ENCODE results near the gene UBE2Q1.

The UBE2Q1 gene

DNA sequence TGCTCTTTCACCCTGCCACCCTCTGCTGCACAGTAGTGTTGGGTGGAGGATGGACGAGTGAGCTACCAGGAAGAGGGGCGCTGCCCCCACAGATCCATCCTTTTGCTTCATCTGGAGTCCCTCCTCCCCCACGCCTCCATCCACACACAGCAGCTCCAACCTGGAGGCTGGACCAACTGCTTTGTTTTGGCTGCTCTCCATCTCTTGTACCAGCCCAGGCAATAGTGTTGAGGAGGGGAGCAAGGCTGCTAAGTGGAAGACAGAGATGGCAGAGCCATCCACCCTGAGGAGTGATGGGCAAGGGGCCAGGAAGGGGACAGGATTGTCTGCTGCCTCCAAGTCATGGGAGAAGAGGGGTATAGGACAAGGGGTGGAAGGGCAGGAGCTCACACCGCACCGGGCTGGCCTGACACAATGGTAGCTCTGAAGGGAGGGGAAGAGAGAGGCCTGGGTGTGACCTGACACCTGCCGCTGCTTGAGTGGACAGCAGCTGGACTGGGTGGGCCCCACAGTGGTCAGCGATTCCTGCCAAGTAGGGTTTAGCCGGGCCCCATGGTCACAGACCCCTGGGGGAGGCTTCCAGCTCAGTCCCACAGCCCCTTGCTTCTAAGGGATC is 17.6 kb upstream of the UBE2Q1 start:
- no peak for DNase-seq

DNA sequence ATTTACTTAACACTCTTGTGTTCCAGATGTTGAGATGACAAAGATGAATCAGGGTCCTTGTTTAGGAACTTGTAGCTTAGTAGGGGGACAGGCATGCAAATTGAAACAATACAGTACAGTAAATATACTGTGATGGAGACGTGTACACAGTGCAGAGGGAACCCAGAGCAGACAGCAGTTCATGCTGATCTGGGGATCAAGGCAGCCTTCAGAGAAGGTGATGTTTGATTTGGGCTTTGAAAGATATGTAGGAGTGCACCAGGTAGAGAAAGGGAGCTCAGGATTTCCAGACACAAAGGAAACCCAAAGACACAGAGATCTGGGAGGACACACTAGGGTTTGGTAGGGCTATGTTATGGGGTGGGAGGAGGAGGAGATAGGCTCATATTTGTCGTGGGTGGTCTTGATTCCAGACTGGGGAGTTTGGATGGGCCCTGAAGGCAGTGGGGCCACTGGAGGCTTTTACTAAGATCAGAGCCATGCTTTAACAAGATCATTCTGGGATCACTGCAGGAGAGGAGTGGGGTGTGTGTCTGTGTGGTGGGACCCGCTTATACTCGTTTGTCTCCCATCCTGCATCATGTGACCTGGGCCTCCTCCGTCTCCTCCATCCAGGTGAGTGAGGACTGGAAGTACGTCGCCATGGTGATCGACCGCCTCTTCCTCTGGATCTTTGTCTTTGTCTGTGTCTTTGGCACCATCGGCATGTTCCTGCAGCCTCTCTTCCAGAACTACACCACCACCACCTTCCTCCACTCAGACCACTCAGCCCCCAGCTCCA is 16.9 kb upstream of the UBE2Q1 start:
- no peak for DNase-seq

DNA sequence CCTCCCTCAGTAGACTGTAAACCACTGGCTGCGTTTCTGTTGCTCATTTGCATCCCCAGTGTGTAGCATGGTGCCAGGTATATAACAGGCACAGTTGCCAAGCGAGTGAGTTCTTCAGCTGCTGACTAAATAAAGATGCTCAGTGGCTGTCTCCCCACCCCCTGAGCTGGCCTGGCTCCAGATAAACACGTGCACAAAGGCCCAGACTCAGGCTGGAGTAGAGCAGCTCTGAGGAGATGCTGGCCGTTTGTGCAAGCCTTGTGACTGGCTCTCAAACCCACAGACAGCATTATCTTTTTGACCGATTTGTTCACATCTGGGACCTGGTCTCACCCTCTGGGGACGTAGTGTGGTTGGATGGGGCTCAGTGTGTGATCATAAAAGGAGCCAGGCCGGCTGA is 16.3 kb upstream of the UBE2Q1 start:
- DNase-seq, result no peak

DNA sequence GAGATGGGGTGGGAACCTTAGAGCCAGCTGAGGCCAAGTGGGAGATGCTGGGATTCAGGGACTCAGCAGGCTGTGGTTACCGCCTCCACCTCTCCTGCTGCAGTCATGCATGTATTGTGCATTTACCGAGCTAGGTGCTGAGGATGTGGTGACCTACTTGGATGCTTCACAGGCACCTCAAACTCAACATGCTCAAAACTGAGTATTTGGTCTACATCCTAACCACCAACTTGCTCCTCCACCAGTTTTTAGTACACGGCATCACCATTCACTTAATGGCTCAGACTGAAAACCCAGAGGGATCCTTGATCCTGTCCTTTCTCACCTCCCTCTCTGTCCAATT is 14.7 kb upstream of the UBE2Q1 start:
- DNase-seq, result no peak

DNA sequence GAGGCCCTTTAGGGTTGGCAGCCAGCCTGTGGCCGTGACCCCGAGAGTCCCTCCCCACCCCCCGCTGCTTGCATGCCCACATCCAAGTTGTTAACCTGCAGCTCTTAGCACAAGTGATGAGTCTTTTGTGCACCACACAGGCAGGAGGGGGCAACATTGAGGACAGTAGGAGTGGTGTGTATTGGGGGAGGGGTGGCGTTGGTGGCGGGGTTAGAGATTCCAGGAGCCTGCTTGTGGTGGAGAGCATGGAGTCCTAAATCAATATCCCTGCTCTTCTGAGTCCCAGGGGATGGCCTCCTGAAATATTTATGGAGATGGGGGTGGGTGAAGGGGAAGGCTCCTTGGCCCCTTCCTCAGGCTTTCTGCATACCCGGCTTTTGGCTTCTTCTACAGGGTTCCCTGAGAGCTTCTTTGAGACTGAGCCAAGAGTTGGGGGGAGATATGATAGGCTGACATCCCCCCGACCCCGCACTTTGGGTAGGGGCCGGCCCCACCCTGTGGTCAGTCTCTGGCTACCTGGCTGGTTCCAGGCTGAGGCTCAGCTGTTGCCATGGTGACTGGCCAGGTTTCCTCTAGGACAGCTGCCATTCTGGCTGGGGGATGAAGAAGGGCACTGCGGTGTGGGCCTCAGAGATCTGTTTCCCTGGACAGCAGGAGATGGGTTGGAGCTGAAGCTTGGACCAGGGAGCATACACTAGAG is 14.2 kb upstream of the UBE2Q1 start:
- DNase-seq, result no peak

DNA sequence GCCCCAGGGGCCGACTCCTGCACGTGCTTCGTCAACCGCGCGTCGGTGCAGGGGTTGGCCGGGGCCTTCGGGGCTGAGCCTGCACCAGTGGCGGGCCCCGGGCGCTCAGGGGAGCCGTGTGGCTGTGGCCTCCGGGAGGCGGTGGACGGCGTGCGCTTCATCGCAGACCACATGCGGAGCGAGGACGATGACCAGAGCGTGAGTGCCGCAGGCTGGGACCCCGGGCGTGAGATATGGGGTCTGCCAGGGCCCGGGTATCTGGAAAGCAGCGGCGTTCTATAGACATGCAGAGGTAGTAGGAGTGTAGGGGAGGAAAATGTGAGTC is 13.5 kb upstream of the UBE2Q1 start:
- no peak for DNase-seq

GRCh38 chr1:154571244-154571963 is 12.9 kb upstream of the UBE2Q1 start:
- no peak for DNase-seq

- DNase-seq, result no peak
Observed at GRCh38 chr1:154568157-154568815, 9.8 kb upstream of the UBE2Q1 start.

- DNase-seq, result no peak
Observed at GRCh38 chr1:154567386-154568156, 9.1 kb upstream of the UBE2Q1 start, which contains the start of gene CHRNB2. Gene CHRNB2, plus strand, starts transcription at chr1:154567778. Its CDS starts 267 bp downstream, at chr1:154568045.

DNA sequence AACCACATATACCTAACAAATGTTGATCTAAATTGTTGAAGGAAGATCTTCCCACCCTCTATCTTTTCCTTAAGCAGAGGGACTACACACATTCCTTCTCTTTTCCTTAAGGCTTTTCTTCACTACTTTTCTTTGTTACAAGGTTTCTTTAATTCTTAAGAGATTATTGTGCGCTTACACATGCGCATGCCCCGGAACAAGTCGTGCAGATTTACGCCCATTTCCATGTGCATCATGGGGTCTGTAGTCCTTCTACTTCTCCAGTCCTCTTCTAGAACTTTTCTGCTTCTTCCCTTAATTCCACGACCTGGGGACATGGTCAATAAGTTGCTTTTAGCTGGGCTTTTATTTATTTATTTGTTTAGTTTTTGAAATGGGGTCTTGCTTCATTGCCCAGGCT is 7.4 kb upstream of the UBE2Q1 start:
- no peak for DNase-seq

DNA sequence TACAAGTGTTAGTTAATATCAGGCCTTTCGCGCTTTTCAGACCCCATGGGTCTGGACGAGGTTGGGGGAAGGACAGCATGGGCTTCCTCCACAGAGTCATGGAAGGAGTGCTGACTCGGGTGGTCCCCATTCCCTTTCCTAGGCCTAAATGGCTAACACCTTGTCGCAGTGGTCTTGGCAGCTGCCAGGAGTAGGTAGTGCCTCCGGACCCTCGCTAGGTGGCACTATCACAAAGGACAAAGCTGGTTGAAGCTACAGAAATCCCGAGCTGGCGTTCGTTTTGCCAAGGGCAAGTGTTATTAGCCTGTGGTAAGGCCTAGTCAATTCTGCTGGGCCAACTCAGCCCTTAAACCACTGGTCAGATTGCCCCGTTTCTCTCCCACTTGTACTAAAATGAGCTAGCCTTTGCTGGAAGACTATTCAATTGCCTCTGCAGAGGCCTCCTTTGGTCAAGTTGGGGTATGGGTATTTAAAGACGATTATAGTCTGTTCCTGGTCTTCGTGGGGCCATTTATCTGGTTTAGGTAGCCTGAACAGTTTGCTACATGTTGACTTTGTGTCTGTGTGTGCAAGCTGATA is 1.1 kb upstream of the UBE2Q1 start:
- DNase-seq, result peak; percentile 65 to 78

GRCh38 chr1:154558720-154559465 is 431 bp upstream of the UBE2Q1 start:
- DNase-seq, result peak; percentile 93 to 99

GRCh38 chr1:154557248-154557938 is 1.1 kb downstream of the UBE2Q1 start:
- no peak for DNase-seq

- no peak for DNase-seq
Observed at GRCh38 chr1:154556422-154556821, 2.0 kb downstream of the UBE2Q1 start.

GRCh38 chr1:154553056-154554030 is 5.1 kb downstream of the UBE2Q1 start:
- DNase-seq, result no peak

DNA sequence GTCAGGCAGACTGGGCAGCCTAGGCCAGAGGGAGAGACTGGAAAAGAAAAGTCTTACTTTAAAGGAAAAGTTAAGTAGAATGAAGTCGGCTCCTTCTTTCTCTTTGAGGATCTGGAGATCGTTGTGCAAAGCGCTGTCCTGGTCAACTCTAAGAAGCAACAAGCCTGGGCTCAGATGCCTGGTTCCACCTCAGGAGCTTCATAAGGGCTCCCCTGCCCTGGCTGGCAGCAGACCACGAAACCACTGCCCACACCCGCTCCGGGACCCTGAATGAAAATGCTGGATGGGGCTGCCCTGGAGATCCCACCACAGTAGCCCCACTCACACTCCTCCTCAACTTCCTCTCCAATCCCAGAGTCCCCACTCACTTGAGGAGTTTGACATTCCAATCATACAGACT is 6.4 kb downstream of the UBE2Q1 start:
- DNase-seq, result no peak

- no peak for DNase-seq
Observed at GRCh38 chr1:154551474-154551873, 7.0 kb downstream of the UBE2Q1 start.

DNA sequence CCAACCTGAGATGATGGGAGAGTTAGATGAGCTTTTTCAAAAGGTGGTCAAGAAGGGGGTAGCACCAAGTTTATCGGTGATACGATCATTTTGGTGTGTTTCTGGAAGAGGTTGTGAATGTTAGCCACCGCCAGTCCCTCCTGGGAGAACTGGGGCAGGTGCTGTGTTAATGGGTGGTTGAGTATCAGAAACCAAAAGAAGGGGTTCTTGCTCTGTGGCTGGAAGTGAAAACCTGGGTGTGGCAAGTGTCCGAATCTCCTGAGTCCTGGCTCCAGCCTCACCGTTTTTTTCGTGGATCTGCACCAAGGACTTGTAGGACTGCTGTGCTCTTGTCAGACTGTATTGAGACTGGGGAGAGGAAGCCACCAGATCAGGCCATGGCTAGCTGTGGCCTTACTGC is 7.8 kb downstream of the UBE2Q1 start:
- DNase-seq, result no peak

GRCh38 chr1:154550070-154550469 is 8.4 kb downstream of the UBE2Q1 start:
- no peak for DNase-seq

All from bone marrow (tissue), 2 donors.